Measurements from ENCODE around the gene PYGO2.

DNA sequence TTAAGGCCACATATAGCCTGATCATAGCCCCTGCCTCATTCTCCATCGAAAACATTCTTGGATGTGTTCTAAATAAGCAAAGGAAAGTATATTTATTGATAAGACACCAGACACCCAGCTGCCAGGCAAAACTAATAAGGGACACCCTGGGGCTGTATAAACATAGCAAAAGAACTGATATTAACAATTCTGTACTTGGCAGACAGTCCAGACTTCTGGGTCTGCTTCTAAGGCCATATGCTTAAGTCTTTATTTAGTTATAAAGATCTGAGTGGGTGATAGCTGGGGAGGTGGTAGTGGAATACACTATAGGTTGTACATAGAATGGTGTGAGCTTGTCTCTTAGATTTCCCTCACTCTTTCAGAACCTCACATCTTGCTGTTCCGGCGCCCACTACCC, 16.8 kb upstream of the PYGO2 start:
- TF ChIP-seq, protein P1, sequence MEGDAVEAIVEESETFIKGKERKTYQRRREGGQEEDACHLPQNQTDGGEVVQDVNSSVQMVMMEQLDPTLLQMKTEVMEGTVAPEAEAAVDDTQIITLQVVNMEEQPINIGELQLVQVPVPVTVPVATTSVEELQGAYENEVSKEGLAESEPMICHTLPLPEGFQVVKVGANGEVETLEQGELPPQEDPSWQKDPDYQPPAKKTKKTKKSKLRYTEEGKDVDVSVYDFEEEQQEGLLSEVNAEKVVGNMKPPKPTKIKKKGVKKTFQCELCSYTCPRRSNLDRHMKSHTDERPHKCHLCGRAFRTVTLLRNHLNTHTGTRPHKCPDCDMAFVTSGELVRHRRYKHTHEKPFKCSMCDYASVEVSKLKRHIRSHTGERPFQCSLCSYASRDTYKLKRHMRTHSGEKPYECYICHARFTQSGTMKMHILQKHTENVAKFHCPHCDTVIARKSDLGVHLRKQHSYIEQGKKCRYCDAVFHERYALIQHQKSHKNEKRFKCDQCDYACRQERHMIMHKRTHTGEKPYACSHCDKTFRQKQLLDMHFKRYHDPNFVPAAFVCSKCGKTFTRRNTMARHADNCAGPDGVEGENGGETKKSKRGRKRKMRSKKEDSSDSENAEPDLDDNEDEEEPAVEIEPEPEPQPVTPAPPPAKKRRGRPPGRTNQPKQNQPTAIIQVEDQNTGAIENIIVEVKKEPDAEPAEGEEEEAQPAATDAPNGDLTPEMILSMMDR (conservative IDR thresholded peaks at IDR 0.05 in 1 of 2, IDR thresholded peaks at IDR 0.05 in 1 of 2; ENCODE audit: extremely low read depth in 1 of 2, insufficient read depth in 1 of 2, low read depth in 1 of 2, low read length in 2 of 2), result no peak
- no peak for TF ChIP-seq EZH2 (IDR thresholded peaks at IDR 0.05; ENCODE audit: borderline replicate concordance, low read length)
